Fibroblast of villous mesenchyme (primary cell): ENCODE data around the gene IPO5. TPM values are rescaled to one million over a fixed set of nuclear protein-coding genes. Genes with fewer than 3 reads are reported as not detected.

ENCODE experiments used
- DNase-seq: peaks from one replicate; pipeline ENCODE4 v3.0.0-alpha.2; 2010; ENCODE audit warnings: low read depth
- H3K4me3 ChIP-seq: 2 replicates; pipeline ENCODE4 v1.5.1; 2011; ENCODE audit warnings: low read depth, mild to moderate bottlenecking, low read length
- CTCF ChIP-seq: IDR thresholded peaks from 2 replicates; pipeline ENCODE4 v1.5.1; 2012; ENCODE audit warnings: low read depth, mild to moderate bottlenecking, low read length; ENCODE audit not compliant: insufficient read depth
- total RNA-seq: library from RNA; depleted of rRNA; stranded (reverse); fragments of >200 nt; gene quantifications from 2 replicates; pipeline ENCODE4 v1.2.3, GENCODE V29; 2012

The IPO5 gene
- total RNA-seq, 1 donor = 282 TPM

- TF ChIP-seq CTCF = no peak
- peak; percentile 25 for DNase-seq
- H3K4me3 ChIP-seq = no peak overlapping the region
Measured at GRCh38 chr13:97967948-97968347, 14.5 kb downstream of the IPO5 start.

GRCh38 chr13:97971519-97971918 lies 18.0 kb downstream of the IPO5 start:
- DNase-seq = no peak
- no peak overlapping the region for H3K4me3 ChIP-seq
- TF ChIP-seq CTCF = no peak

- TF ChIP-seq CTCF = no peak
- no peak for DNase-seq
- no peak overlapping the region for H3K4me3 ChIP-seq
Measured at GRCh38 chr13:97974773-97975172, 21.3 kb downstream of the IPO5 start.

GRCh38 chr13:97975280-97975847 lies 21.9 kb downstream of the IPO5 start:
- no peak for TF ChIP-seq CTCF
- H3K4me3 ChIP-seq = peak overlapping the region; percentile 84
- DNase-seq = no peak

GRCh38 chr13:97975848-97976609 lies 22.6 kb downstream of the IPO5 start:
- no peak for TF ChIP-seq CTCF
- peak; percentile 83 for DNase-seq
- peak overlapping the region; percentile 84 for H3K4me3 ChIP-seq

GRCh38 chr13:97976610-97977521 lies 23.4 kb downstream of the IPO5 start:
- peak; percentile 25 for DNase-seq
- peak overlapping the region; percentile 63 for H3K4me3 ChIP-seq
- no peak for TF ChIP-seq CTCF
